Ovary (tissue), 3 donors: ENCODE results near the gene TAPBP.
"Not testable (repeated sequence)": the region's sequence is repeated elsewhere in the genome, so short reads cannot be mapped to it uniquely, and the experiment has no call there.

Experiments
- POLR2A ChIP-seq: fragments of 450-650 bp; IDR thresholded peaks from one replicate; pipeline ENCODE4 v1.6.1; 2017; ENCODE audit warnings: antibody characterized with exemption, mild to moderate bottlenecking, moderate library complexity
- TF ChIP-seq, protein P1 (sequence below), 3 donors: fragments of 450-650 bp in 2 of 3; fragments of 200-600 bp in 1 of 3; IDR thresholded peaks; one replicate each; pipeline versions ENCODE4 v1.5.1 to v1.8.0; 2016 to 2022; ENCODE audit warnings: antibody characterized with exemption in 3 of 3, mild to moderate bottlenecking in 1 of 3
- donor health status: DM: no; HTN: no; CAD: no.

DNA sequence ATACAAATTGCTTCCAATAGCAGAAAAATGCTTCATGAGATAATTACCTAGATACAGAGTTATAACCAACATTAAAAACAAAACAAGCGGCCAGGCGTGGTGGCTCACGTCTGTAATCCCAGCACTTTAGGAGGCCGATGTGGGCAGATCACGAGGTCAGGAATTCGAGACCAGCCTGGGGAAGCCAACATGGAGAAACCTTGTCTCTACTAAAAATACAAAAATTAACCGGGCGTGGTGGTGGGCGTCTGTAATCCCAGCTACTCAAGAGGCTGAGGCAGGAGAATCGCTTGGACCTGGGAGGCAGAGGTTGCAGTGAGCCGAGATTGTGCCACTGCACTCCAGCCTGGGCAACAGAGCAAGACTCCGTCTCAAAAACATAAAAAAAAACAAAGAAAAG lies 49.6 kb upstream of the TAPBP start:
- TF ChIP-seq, protein P1, sequence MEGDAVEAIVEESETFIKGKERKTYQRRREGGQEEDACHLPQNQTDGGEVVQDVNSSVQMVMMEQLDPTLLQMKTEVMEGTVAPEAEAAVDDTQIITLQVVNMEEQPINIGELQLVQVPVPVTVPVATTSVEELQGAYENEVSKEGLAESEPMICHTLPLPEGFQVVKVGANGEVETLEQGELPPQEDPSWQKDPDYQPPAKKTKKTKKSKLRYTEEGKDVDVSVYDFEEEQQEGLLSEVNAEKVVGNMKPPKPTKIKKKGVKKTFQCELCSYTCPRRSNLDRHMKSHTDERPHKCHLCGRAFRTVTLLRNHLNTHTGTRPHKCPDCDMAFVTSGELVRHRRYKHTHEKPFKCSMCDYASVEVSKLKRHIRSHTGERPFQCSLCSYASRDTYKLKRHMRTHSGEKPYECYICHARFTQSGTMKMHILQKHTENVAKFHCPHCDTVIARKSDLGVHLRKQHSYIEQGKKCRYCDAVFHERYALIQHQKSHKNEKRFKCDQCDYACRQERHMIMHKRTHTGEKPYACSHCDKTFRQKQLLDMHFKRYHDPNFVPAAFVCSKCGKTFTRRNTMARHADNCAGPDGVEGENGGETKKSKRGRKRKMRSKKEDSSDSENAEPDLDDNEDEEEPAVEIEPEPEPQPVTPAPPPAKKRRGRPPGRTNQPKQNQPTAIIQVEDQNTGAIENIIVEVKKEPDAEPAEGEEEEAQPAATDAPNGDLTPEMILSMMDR (IDR thresholded peaks at IDR 0.05): not testable (repeated sequence)
- not testable (repeated sequence) for TF ChIP-seq POLR2A
